Left cardiac atrium (tissue), 4 donors: ENCODE measurements around the gene PHC1. TPM values are rescaled to one million over a fixed set of nuclear protein-coding genes. Genes with fewer than 3 reads are reported as not detected.
"Not testable (repeated sequence)": the region's sequence is repeated elsewhere in the genome, so short reads cannot be mapped to it uniquely, and the experiment has no call there.

ENCODE experiments used
- ATAC-seq, 2 donors: fragments of 200-7000 bp; cut with Tn5 transposase; one replicate each; pipeline ENCODE4 v1.9.1; 2020; ENCODE audit warnings: mild to moderate bottlenecking in 2 of 2, moderate library complexity in 2 of 2
- DNase-seq: peaks from one replicate; pipeline ENCODE4 v3.0.0-alpha.2; 2020
- intact Hi-C, 2 donors: fragments of 100-400 bp; cut with DNase I; formaldehyde crosslinking; loops; one replicate each; pipeline versions ENCODE4 v1.14.1 to v1.15.1; 2022 to 2023
- total RNA-seq, 2 donors: library from RNA; stranded (reverse); fragmentation: NEBNext Ultra II Directional; extraction: Animal tissue kit (Norgen Biotek cat#: 25700); gene quantifications; one replicate each; pipeline ENCODE4 v1.2.1, GENCODE V29; 2021
- donor health status: DM: no; HTN: yes; CAD: no.
- donor health status: DM: no; HTN: yes; CAD: no; lungs with severe emphysema.
- donor health status: DM: yes; HTN: yes; CAD: no.
- donor health status: Dilated cardiomyopathy.

PHC1 gene
- total RNA-seq, 2 donors from 2014 or later: 20.1 to 20.3 TPM

DNA sequence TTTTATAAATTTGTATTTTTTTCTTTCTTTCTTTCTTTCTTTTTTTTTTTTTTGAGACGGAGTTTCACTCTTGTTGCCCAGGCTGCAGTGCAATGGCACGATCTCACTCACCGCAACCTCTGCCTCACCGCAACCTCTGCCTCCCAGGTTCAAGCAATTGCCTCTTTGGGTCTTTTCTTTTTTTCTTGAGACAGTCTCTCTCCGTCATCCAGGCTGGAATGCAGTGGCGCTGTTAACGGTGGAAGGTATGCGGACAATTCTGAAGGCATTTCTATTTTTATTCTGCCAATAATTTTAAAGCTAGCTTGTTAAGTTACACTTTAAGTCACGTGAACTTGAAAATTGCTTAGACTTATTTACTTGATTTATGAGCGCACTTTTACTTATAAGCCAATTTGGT, 8.8 kb upstream of the PHC1 start:
- intact Hi-C loops: no loop called here
- peak in 1 of 2 donors; percentile 42 for ATAC-seq
- DNase-seq: no peak

- DNase-seq: no peak
- intact Hi-C loops: no loop called here
- ATAC-seq: no peak
Observed at GRCh38 chr12:8906266-8907180, 7.8 kb upstream of the PHC1 start.

DNA sequence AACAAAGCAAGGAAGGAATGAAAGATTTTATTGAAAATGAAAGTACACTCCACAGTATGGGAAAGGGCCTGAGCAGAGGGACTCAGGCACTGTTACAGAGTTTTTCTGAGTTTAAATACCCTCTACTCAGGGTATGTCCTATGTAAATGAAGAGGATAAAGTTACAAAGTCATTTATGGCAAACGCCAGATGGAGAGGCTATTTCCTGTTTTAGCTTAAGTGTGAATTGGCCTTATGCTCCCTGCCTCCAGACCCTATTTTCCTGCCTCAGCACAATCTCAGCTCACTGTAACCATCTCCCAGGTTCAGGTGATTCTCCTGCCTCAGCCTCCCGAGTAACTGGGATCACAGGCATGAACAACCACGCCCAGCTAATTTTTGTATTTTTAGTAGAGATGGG, 6.8 kb upstream of the PHC1 start:
- no peak for DNase-seq
- intact Hi-C loops: no loop called here
- no peak for ATAC-seq

DNA sequence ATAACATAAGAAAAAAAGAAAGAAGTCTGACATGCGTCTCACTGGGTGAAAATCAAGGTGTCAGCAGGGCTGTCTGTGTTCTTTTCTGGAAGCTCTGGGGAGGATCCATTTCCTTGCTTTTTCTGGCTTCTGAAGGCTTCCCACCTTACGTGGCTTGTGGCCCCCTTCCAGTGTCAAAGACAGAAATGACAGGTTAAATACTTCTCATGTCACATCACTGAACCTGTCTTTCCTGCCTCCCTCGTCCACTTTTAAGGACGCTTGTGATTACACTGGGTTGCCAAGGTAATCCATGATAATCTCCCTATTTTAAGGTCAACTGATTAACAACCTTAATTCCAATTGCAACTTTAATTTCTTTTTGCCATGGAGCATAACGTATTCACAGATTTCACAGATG, 4.6 kb upstream of the PHC1 start:
- no peak for ATAC-seq
- intact Hi-C loops: no loop called here
- DNase-seq: no peak

- DNase-seq (no peak), ATAC-seq (no peak)
- intact Hi-C loops: no loop called here
Observed at GRCh38 chr12:8911606-8912268, 2.6 kb upstream of the PHC1 start.

DNA sequence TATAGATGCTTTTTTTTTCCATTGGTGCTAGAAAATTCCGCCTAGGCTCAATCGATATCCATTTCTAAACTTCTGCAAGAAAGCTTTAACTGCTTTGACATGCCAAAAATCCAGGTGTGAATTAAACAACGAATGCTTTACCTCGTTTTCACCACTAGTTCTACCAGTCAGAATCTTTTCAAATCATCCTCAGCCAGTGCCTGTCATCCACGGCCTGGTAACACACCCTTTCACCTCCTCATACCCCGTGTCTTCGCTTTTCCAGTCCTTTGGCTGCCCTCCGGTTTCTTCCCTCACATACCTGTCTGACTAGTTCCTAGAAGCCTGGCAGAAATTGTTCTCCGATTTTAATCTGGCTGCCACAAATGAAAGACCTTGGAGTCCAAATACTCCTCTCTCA, 1.4 kb upstream of the PHC1 start:
- ATAC-seq: peak in 1 of 2 donors; percentile 15
- no peak for DNase-seq
- intact Hi-C loops: no loop called here

DNA sequence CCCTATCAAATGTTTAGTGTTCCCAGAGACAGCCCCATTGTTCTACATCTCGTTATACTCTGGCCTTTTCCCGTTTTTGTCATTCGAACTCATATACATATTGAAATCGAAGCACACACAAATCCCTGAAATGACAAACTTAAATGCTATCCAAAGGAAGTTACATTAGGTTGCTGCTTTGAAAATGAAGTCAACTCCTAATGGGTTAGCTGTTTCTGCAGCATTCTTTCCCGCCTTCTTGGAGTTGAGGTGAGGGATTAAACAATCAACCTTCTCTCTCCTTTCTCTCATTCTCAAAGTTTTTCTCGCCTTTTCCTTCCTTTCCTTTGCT, 642 bp upstream of the PHC1 start:
- intact Hi-C loops: no loop called here
- DNase-seq (no peak), ATAC-seq (no peak)

DNA sequence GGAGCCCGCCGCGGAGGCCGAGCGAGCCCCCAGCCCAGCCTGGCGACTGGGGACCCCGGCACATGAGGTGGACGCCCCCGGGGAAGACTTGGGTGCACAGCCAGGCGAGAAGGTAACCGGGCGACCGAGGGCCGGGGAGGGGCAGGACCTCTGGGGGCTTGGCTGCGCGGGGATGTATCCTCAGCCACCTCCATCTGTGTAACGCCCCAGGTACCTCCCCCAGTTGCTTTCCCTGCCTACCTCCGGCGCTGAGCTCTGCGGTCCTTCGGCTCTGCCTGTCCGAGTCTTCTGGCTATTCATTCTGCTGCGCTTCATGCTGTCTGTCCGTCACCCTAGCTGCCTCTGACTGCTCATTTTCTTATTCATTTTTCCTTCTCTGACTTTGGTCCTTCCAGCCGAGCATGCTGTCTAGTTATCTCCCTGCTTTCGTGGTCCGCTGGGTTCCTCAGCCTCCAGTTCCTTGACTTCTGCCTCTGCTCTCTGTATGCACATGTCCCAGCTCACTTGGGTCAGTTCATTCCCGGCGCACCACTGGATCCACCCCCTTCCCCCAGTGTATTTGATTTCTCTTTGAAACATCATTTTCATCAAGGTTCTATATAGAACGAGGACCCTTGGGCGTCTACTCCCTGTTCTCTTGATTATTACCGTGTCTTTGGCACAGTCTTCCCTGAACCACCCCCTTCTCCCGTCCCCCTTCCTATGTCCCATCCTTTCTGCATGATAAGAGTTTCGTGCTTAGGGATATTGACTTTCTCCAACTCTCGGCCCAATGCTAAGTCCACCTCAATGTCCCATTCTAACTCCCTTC, 612 bp downstream of the PHC1 start:
- intact Hi-C loops: no loop called here
- peak; percentile 57 for DNase-seq
- peak; percentile 62 to 89 for ATAC-seq

DNA sequence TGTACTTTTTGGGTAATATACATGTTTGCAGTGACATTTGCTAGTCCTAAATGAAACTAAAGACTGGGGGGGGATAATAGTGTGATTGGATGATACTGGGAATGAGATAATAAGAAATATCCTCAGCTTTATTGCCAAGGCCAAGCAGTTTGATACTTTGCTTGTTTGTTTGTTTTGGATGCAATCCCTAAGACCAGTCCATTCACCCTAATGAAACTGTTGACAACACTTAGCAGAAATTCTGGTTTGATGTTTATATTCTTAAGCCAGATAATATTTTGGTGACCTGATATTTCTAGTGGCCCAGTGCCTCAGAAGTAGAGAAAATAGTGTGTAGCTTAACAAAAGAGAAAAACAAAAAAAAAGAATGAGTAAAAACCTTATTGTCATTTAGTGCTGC, 1.8 kb downstream of the PHC1 start:
- DNase-seq (no peak), ATAC-seq (no peak)
- intact Hi-C loops: no loop called here

GRCh38 chr12:8917031-8917430, 2.7 kb downstream of the PHC1 start:
- intact Hi-C loops: no loop called here
- no peak for ATAC-seq
- no peak for DNase-seq

GRCh38 chr12:8917751-8918150, 3.4 kb downstream of the PHC1 start:
- ATAC-seq (no peak), DNase-seq (no peak)
- intact Hi-C loops: no loop called here

DNA sequence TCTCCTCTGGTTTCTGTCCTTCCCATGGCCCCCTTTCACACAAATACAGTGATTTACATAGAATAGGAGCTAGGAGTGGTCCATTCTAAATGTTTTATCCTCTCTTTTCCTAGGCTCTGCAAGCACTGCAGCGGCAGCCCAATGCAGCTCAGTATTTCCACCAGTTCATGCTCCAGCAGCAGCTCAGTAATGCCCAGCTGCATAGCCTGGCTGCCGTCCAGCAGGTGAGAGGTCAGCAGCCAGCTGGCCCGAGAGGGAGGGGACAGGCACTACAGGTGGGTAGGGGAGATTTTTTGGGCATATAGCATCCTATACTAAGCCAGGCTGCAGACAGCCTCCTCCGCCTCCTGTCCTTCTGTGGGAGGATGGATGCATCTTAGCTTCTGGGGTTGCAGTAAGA, 5.3 kb downstream of the PHC1 start:
- intact Hi-C loops, ATAC-seq, DNase-seq: not testable (repeated sequence)

GRCh38 chr12:8922544-8922943, 8.2 kb downstream of the PHC1 start:
- intact Hi-C loops: no loop called here
- DNase-seq (no peak), ATAC-seq (no peak)

- intact Hi-C loops, ATAC-seq, DNase-seq: not testable (repeated sequence)
Observed at GRCh38 chr12:8930655-8931323, 16.5 kb downstream of the PHC1 start.

DNA sequence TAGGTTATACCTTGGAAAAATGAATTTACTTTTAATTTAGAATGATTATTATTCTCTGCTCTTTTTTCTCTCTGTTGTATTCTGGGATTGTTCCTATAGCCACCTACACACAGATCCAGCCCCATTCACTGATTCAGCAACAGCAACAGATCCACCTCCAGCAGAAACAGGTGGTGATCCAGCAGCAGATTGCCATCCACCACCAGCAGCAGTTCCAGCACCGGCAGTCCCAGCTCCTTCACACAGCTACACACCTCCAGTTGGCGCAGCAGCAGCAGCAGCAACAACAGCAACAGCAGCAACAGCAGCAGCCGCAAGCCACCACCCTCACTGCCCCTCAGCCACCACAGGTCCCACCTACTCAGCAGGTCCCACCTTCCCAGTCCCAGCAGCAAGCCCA, 18.2 kb downstream of the PHC1 start:
- DNase-seq, intact Hi-C loops, ATAC-seq: not testable (repeated sequence)

GRCh38 chr12:8934080-8934479, 19.8 kb downstream of the PHC1 start:
- ATAC-seq, intact Hi-C loops, DNase-seq: not testable (repeated sequence)

GRCh38 chr12:8936735-8937134, 22.4 kb downstream of the PHC1 start:
- ATAC-seq (no peak), DNase-seq (no peak)
- intact Hi-C loops: no loop called here

GRCh38 chr12:8937842-8938442, 23.6 kb downstream of the PHC1 start:
- intact Hi-C loops, ATAC-seq, DNase-seq: not testable (repeated sequence)
